HG03025 (cell line): ENCODE results near the gene COL2A1.

Experiments
- ATAC-seq: cut with Tn5 transposase; IDR thresholded peaks from one replicate; pipeline ENCODE4 v1.9.1; 2021; ENCODE audit warnings: mild to moderate bottlenecking, moderate library complexity; ENCODE audit not compliant: unreplicated experiment, low FRiP score

The COL2A1 gene

DNA sequence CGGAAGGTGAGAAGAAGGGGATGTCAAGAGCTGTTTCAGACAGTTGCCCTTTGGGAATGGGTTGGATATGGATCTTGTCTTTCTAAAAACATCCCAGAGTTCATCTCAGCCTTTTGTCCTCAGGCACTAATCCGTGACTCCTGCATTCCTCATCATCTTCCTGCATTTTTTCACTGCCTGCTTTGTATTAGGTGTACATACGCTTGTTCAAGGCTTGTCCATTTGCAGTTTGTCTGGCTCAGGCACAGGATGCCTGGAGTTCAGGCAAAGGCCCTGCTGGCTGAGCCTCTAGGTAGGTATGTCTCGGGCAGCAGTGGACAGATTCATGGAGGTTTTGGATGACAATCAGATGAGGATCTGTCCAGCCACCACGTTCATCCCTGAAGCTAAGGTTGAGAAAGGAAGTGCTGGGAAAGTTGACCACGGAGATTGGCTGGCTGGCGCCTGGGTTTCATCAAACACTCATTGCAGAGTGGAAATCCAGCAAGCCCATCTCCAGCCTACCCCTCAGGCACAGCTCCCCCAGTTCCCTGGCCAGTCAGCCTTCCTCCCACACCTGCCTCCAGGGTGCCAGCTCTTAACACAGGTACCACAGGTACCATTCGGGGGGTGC lies 53.3 kb downstream of the COL2A1 start:
- no peak for ATAC-seq

- no peak for ATAC-seq
These were observed 54.6 kb downstream of the COL2A1 start for GRCh38 chr12:47949441-47950341.

DNA sequence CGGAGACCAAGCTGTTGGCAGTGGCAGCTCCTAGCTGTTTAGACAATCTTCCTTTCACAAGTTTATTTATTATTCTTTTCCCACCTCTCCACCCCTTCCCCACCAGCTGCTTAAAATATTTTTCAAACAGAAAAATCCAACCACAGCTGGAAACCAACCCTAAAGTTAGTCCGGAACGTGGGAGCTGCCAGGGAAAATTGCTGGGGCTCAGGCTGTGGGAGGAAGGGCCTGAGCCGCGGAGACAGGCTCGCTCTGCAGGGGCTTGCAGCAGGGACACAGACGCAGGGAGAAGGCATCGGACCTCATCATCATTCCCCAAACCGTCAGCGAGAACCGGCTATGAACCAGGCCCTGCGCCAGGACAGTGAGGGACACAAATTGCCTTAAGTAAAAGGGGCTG lies 56.9 kb downstream of the COL2A1 start:
- no peak for ATAC-seq

DNA sequence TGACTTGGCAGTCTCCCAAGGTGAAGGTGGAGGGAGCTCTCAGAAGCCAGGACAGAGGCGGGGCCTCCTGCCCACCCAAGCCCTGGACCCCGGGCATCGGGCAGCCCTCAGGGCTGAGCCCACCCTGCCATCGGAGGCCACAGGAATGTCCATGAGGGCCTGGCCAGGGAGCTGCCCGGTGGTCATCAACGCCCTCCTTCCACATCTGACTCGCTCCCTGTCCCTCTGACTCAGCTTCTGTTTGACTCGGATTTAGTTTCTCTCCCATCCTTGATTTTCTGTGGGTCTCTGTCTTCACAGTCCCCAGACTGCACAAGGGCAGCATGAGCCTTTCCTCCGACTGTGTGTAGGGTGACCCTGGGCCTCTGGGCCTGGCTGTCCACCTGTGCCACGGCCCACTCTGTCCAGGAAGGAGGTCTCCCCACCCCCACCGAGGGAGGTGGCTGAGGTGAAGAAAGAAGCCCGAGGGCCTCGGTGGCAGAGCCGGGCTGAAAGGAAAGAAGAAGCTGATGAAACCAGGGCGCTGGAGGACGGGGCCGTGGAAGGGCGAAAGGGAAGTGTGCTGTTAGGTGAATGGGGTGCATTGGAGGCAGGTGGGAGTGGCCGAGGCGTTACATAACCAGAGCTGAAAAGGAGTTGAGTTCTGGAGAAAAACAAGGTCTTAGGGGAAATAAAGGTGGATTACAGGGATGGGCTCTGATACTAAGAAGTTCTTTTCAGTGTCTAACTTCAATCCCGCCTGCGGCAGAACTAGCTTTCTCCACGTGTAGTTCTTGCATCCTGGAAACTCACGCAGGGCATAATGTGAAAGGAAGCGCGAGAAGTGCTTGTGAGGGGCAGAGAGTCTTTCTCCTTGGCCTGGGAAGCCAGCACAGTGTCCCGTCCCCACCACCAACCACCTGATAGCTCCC lies 57.6 kb downstream of the COL2A1 start:
- no peak for ATAC-seq

- ATAC-seq, result no peak
These were observed 58.9 kb downstream of the COL2A1 start for GRCh38 chr12:47945341-47945728.

DNA sequence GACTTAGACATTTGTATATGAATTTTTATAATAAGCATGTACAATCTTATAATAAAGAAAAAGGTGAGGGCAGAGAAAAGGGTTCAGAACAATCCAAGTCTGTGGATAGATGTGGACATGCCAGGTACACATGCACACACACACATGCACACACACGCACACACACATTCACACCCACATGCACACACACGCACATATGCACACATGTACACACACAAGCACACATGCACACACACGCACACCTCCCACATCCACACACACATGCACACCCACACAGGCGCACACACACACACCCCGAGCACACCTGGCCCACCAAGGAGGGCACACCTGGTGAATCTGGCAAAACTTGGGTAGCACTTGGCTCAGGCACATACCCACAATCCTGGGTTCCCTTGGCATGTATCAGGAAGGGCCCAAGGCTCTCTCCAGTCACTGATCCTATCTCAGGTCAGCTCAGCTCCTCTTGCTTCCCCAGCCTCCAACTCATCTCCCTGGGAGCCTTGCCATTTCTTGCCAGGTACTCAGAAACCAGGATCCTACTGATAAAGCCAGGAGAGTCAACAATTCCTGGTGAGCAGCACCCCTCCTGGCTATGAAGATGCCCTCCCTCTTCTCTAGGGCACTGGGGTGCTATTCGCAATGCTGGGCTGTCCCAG lies 59.5 kb downstream of the COL2A1 start:
- no peak for ATAC-seq

DNA sequence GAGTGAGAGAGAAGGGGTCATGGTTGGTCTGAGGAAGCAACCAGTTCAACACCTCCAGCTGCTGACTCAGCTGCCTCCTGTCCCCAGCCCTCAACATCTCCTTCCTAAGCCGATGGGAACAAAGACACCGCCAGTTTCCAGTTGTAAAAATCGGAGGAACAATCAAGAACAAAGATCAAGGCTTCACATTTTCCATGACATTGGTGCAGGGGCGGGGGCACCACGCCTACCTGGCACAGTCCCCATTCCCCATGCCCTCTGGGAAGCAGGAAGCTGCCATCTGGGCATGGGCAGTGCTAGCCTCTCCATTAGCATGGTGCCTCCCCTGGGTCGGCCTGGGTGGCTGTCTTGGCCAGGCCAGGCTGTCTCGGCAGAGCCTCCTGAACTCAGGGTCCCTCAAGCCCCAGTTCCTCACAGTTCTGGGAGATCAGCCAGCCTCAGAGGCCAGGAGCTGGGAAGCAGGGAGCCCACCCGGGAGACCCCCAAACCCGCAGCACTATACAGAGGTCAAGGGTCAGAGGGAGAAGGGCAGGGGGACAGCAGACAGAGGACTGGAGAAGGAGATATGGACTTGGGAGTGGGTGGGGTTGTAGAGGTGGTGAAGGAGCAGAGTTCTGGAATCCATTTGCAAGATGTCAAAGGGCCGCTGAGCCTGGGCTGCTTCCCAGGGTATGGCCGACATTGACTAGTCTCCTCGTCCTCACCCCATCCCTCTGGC lies 60.5 kb downstream of the COL2A1 start:
- no peak for ATAC-seq

DNA sequence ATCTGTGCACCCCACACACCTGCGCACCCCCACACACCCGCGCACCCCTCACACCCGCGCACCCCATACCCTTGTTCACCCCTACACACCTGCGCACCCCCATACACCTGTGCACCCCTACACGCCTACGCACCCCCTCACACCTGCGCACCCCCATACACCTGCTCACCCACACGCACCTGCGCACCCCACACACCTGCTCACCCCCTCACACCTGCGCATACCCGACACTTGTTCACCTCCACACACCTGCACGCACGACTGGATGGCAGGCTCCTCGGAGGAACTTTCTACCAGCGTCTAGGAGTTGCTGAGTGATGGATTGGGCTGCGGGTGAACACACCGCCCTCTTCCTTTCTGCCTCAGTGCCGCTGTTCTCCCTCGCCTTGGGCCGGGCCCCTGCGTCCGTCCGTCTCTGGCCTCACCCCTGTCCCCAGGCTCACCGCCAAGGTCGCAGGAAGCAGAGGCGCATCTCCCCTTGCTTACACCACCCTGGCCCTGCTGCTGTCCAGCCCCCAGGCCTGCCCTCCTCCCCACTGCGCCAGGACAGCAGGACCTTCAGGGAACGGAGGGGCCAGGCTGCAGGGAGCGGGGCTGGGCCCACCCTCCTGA lies 61.6 kb downstream of the COL2A1 start:
- no peak for ATAC-seq

- ATAC-seq, result no peak
These were observed 62.2 kb downstream of the COL2A1 start for GRCh38 chr12:47941871-47942613.

- no peak for ATAC-seq
These were observed 62.8 kb downstream of the COL2A1 start for GRCh38 chr12:47941475-47941780.

DNA sequence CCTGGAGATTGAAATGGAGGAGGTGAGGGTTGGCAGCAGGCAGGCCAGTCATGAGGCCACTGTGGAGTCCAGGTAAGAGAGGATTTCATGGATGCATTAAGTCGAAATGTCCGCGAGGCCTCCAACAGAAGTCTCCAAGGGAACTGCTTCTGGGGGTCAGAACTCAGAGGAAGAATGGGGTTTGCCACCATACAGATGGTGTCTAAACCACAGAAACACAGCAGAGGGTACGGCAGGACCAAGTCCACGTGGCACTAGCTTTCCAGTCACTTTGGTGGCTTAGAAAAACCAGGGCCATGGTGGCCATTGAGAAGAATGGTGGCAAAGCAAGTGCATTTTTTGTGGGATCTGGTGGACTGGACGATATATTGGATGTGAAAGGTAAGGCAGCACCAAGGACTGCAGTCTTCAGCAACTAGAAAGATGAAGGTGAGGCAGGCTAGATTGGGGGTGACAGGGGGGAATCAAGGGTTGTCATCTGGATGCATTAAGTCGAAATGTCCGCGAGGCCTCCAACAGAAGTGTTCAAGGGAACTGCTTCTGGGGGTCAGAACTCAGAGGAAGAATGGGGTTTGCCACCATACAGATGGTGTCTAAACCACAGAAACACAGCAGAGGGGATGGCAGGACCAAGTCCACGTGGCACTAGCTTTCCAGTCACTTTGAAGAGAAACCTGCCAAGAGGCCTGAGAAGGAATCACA lies 63.4 kb downstream of the COL2A1 start:
- ATAC-seq, result no peak

GRCh38 chr12:47939009-47939601 lies 65.2 kb downstream of the COL2A1 start:
- no peak for ATAC-seq

DNA sequence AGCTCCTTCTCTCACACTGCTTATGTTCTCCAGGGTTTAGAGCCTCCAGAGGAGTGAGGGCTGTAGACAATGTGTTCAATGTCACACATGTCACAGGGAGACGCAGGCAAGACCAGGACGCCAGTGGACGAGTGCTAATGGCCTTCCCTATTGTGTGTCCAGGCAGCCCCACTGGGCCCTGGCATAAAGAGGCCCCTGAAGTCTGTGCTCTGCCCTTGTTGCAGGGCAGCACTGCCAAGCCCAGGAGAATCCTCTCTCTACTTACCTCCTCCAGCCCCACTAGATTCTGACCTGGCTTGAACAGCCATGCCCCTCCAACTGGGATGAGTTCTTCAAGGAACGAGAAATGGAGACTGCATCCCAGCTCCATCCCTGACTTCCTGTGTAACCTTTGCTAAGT lies 65.7 kb downstream of the COL2A1 start:
- ATAC-seq, result no peak

GRCh38 chr12:47938093-47938492 lies 66.2 kb downstream of the COL2A1 start:
- ATAC-seq, result no peak

GRCh38 chr12:47935184-47935583 lies 69.1 kb downstream of the COL2A1 start:
- ATAC-seq, result no peak

GRCh38 chr12:47931187-47931586 lies 73.1 kb downstream of the COL2A1 start:
- no peak for ATAC-seq

GRCh38 chr12:47930634-47931033 lies 73.6 kb downstream of the COL2A1 start:
- no peak for ATAC-seq

- no peak for ATAC-seq
These were observed 76.9 kb downstream of the COL2A1 start for GRCh38 chr12:47927346-47927745.
